ENCODE data around the gene SLC27A1.
A peak's percentile ranks its signal among the peaks of the same experiment; 100 is the strongest.

Gene SLC27A1

DNA sequence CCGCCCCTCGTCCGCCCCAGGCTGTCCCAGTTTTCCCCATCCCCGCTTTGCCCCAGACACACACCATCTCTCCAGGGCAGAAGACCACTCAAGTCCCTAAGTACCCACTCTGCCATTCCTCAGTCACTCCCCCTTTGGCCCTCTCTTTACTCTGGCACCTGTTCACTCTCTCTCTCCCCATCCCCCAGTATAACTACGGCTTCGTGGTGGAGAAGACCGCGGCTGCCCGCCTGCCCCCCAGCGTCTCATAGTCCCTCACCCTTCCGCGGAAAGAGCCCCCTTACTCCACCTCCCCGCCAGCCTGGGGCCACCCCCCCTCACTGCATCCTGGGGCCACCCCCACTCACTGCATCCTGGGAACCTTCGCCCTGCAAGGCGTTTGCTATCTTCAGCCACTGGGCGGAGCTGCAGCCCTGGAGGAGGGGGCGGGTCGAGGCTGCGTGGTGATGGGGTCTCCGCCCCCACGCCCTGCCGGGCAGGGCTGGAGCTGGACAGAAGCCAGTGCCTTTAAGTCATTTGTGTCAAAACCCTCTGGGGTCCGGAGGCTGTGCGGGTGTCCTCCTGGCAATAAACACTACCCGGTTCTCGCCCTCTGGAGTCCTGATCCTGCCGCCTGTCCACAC is 45.5 kb upstream of the SLC27A1 start:
- peak; percentile 76 for DNase-seq (ENCODE audit: low spot score)
- peak overlapping the region; percentile 54 for H3K4me2 ChIP-seq (ENCODE audit: insufficient read depth, low read length, poor library complexity, severe bottlenecking)
- H2BK12ac ChIP-seq (ENCODE audit: low read length) = peak overlapping the region; percentile 73
- no peaks in the 10 kb centered on the region for H3K27me3 ChIP-seq (ENCODE audit: control insufficient read depth in 3 of 3, insufficient read depth in 3 of 3, low read depth in 1 of 3, low read length in 3 of 3)
- H2BK5ac ChIP-seq (ENCODE audit: low read length) = peak overlapping the region; percentile 75
- H2BK15ac ChIP-seq (ENCODE audit: low read length) = peak overlapping the region; percentile 58
- H2AFZ ChIP-seq (ENCODE audit: low read length) = peak overlapping the region; percentile 83
- H3K14ac ChIP-seq (ENCODE audit: low read length) = peak overlapping the region; percentile 38
- no peak overlapping the region for H3K4ac ChIP-seq (ENCODE audit: low read length)
- peak overlapping the region in 1 of 2 donors; percentile 29 for H3K4me3 ChIP-seq (ENCODE audit: low read length in 2 of 2)
- WGBS, 2 donors (ENCODE audit: extremely low coverage in 2 of 2, insufficient read length in 2 of 2, insufficient replicate concordance in 1 of 2) = no CpG with 5 or more reads among the region's 27 CpGs
- H3K18ac ChIP-seq (ENCODE audit: low read length) = peak overlapping the region; percentile 85
- peaks cover 2 to 4% of the 10 kb centered on the region in 2 donors for H3K36me3 ChIP-seq (replicated peaks in 1 of 2; ENCODE audit: control insufficient read depth in 2 of 2, insufficient read depth in 2 of 2, low read length in 2 of 2)
- no peak overlapping the region for H4K91ac ChIP-seq (ENCODE audit: low read depth, low read length, poor library complexity)
- H2BK120ac ChIP-seq (ENCODE audit: low read depth, low read length) = no peak overlapping the region
- H3K27ac ChIP-seq (replicated peaks; ENCODE audit: low read length) = peak overlapping the region; percentile 24
- peak overlapping the region; percentile 95 for H2AK5ac ChIP-seq (ENCODE audit: low read depth, low read length)
- H3K4me1 ChIP-seq (ENCODE audit: control insufficient read depth in 2 of 2, insufficient read depth in 1 of 2, low read depth in 1 of 2, low read length in 2 of 2) = peaks cover 6 to 12% of the 10 kb centered on the region in 2 donors
- peaks cover 4% of the 10 kb centered on the region for H3K79me1 ChIP-seq (ENCODE audit: low read depth, low read length)
- no peak overlapping the region for H3K23ac ChIP-seq (ENCODE audit: low read depth, low read length, poor library complexity)
- peak overlapping the region; percentile 70 for H3K9ac ChIP-seq (ENCODE audit: low read depth, low read length, poor library complexity)
- H3K9me3 ChIP-seq (replicated peaks in 1 of 2; ENCODE audit: control insufficient read depth in 2 of 2, insufficient read depth in 1 of 2, low read depth in 1 of 2, low read length in 2 of 2) = no peaks in the 10 kb centered on the region
- H4K8ac ChIP-seq (ENCODE audit: low read depth, low read length) = no peak overlapping the region

DNA sequence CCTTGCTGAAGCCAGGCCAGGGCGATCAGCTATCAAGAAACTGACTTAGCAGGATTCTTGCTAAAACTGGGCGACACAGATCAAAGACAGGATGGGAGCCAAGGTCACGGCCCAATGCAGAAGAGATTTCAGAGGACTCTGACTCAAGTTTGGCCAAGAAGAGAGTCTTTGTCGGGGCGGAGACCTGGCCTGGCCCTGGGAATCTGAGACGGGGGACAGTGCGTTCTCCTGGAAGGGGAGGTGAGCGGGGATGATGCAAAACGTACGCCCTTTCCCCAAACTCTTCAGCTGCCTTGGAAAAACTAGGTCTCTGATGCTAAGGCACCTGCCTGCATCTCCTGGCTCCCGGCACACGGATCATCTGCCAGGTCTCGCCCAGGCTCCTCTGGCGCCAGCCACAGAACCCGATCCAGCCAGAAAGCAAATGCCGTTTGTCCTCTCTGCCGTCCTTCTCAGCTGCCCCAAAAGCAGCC is 40.6 kb upstream of the SLC27A1 start:
- no peak overlapping the region for H2BK120ac ChIP-seq (ENCODE audit: low read depth, low read length)
- no peak overlapping the region for H4K91ac ChIP-seq (ENCODE audit: low read depth, low read length, poor library complexity)
- H3K9ac ChIP-seq (ENCODE audit: low read depth, low read length, poor library complexity) = no peak overlapping the region
- no peak overlapping the region for H3K4me3 ChIP-seq (ENCODE audit: low read length in 2 of 2)
- H2AK5ac ChIP-seq (ENCODE audit: low read depth, low read length) = no peak overlapping the region
- no peaks in the 10 kb centered on the region for H3K9me3 ChIP-seq (replicated peaks in 1 of 2; ENCODE audit: control insufficient read depth in 2 of 2, insufficient read depth in 1 of 2, low read depth in 1 of 2, low read length in 2 of 2)
- no peak overlapping the region for H3K4ac ChIP-seq (ENCODE audit: low read length)
- H3K4me1 ChIP-seq (ENCODE audit: control insufficient read depth in 2 of 2, insufficient read depth in 1 of 2, low read depth in 1 of 2, low read length in 2 of 2) = peaks cover 1 to 2% of the 10 kb centered on the region in 2 donors
- no peak overlapping the region for H2BK12ac ChIP-seq (ENCODE audit: low read length)
- H3K18ac ChIP-seq (ENCODE audit: low read length) = no peak overlapping the region
- no peak overlapping the region for H3K27ac ChIP-seq (replicated peaks; ENCODE audit: low read length)
- no peaks in the 10 kb centered on the region for H3K27me3 ChIP-seq (ENCODE audit: control insufficient read depth in 3 of 3, insufficient read depth in 3 of 3, low read depth in 1 of 3, low read length in 3 of 3)
- H4K8ac ChIP-seq (ENCODE audit: low read depth, low read length) = no peak overlapping the region
- no CpG with 5 or more reads among the region's 17 CpGs for WGBS, 2 donors (ENCODE audit: extremely low coverage in 2 of 2, insufficient read length in 2 of 2, insufficient replicate concordance in 1 of 2)
- H3K4me2 ChIP-seq (ENCODE audit: insufficient read depth, low read length, poor library complexity, severe bottlenecking) = no peak overlapping the region
- H3K79me1 ChIP-seq (ENCODE audit: low read depth, low read length) = no peaks in the 10 kb centered on the region
- no peak overlapping the region for H3K23ac ChIP-seq (ENCODE audit: low read depth, low read length, poor library complexity)
- no peaks in the 10 kb centered on the region for H3K36me3 ChIP-seq (replicated peaks in 1 of 2; ENCODE audit: control insufficient read depth in 2 of 2, insufficient read depth in 2 of 2, low read length in 2 of 2)
- H3K14ac ChIP-seq (ENCODE audit: low read length) = no peak overlapping the region
- no peak overlapping the region for H2BK15ac ChIP-seq (ENCODE audit: low read length)
- DNase-seq (ENCODE audit: low spot score) = no peak
- H2BK5ac ChIP-seq (ENCODE audit: low read length) = no peak overlapping the region
- no peak overlapping the region for H2AFZ ChIP-seq (ENCODE audit: low read length)

DNA sequence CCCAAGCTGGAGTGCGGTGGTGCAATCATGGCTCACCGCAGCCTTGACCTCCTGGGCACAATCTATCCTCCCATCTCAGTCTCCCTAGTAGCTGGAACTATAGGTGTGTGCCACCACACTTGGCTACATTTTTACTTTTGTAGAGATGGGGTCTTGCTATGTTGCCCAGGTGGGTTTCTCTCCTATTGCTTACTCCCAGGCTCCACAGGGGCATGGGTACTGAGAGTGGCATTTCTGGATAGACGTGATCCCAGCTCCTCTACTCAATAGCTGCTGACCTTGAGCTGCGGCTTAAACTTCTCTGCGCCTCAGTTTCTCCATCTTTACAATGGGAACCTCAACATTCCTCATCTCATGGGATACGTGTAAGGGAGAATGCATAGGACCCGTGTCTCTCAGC is 38.9 kb upstream of the SLC27A1 start:
- Histone ChIP-seq H3K4me3 (ENCODE audit: low read length in 2 of 2) (no peak overlapping the region), H4K8ac (ENCODE audit: low read depth, low read length) (no peak overlapping the region), H2AFZ (ENCODE audit: low read length) (no peak overlapping the region), H3K18ac (ENCODE audit: low read length) (no peak overlapping the region), H3K36me3 (replicated peaks in 1 of 2; ENCODE audit: control insufficient read depth in 2 of 2, insufficient read depth in 2 of 2, low read length in 2 of 2) (peaks cover 0 to 3% of the 10 kb centered on the region in 2 donors), H3K9me3 (replicated peaks in 1 of 2; ENCODE audit: control insufficient read depth in 2 of 2, insufficient read depth in 1 of 2, low read depth in 1 of 2, low read length in 2 of 2) (peaks cover 0 to 3% of the 10 kb centered on the region in 2 donors), H2AK5ac (ENCODE audit: low read depth, low read length) (no peak overlapping the region), H3K4me2 (ENCODE audit: insufficient read depth, low read length, poor library complexity, severe bottlenecking) (no peak overlapping the region), H3K4me1 (ENCODE audit: control insufficient read depth in 2 of 2, insufficient read depth in 1 of 2, low read depth in 1 of 2, low read length in 2 of 2) (no peaks in the 10 kb centered on the region), H2BK5ac (ENCODE audit: low read length) (no peak overlapping the region), H3K27me3 (ENCODE audit: control insufficient read depth in 3 of 3, insufficient read depth in 3 of 3, low read depth in 1 of 3, low read length in 3 of 3) (no peaks in the 10 kb centered on the region), H4K91ac (ENCODE audit: low read depth, low read length, poor library complexity) (no peak overlapping the region), H2BK15ac (ENCODE audit: low read length) (no peak overlapping the region), H3K27ac (replicated peaks; ENCODE audit: low read length) (no peak overlapping the region), H3K79me1 (ENCODE audit: low read depth, low read length) (peaks cover 3% of the 10 kb centered on the region), H3K4ac (ENCODE audit: low read length) (no peak overlapping the region), H2BK12ac (ENCODE audit: low read length) (no peak overlapping the region), H3K23ac (ENCODE audit: low read depth, low read length, poor library complexity) (no peak overlapping the region), H3K9ac (ENCODE audit: low read depth, low read length, poor library complexity) (no peak overlapping the region), H3K14ac (ENCODE audit: low read length) (no peak overlapping the region), H2BK120ac (ENCODE audit: low read depth, low read length) (no peak overlapping the region)
- no peak for DNase-seq (ENCODE audit: low spot score)
- no CpG with 5 or more reads among the region's 7 CpGs for WGBS, 2 donors (ENCODE audit: extremely low coverage in 2 of 2, insufficient read length in 2 of 2, insufficient replicate concordance in 1 of 2)

DNA sequence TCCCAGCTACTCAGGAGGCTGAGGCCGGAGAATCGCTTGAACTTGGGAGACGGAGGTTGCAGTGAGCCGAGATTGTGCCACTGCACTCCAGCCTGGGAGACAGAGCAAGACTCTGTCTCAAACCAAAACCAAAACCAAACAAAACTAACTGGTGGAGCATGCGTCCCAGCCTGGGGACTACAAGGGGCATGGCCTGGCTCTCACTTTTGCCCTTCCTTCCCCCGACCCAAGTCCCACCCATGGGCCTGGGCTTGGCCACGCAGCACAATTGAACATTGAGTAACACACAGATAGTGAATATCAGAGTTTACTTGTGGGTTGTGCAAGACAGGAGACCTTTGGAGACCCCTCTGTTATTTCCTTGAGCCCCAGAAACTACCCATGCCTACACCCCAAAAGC is 35.1 kb upstream of the SLC27A1 start:
- no peak overlapping the region for H2BK5ac ChIP-seq (ENCODE audit: low read length)
- no peak overlapping the region for H2AFZ ChIP-seq (ENCODE audit: low read length)
- no peak overlapping the region for H2BK15ac ChIP-seq (ENCODE audit: low read length)
- H3K18ac ChIP-seq (ENCODE audit: low read length) = no peak overlapping the region
- H3K14ac ChIP-seq (ENCODE audit: low read length) = no peak overlapping the region
- H3K4ac ChIP-seq (ENCODE audit: low read length) = no peak overlapping the region
- no peak overlapping the region for H3K27ac ChIP-seq (replicated peaks; ENCODE audit: low read length)
- H2BK120ac ChIP-seq (ENCODE audit: low read depth, low read length) = no peak overlapping the region
- H4K91ac ChIP-seq (ENCODE audit: low read depth, low read length, poor library complexity) = no peak overlapping the region
- no peaks in the 10 kb centered on the region for H3K4me1 ChIP-seq (ENCODE audit: control insufficient read depth in 2 of 2, insufficient read depth in 1 of 2, low read depth in 1 of 2, low read length in 2 of 2)
- WGBS, 2 donors (ENCODE audit: extremely low coverage in 2 of 2, insufficient read length in 2 of 2, insufficient replicate concordance in 1 of 2) = no CpG with 5 or more reads among the region's 7 CpGs
- H3K36me3 ChIP-seq (replicated peaks in 1 of 2; ENCODE audit: control insufficient read depth in 2 of 2, insufficient read depth in 2 of 2, low read length in 2 of 2) = peaks cover 0 to 3% of the 10 kb centered on the region in 2 donors
- H4K8ac ChIP-seq (ENCODE audit: low read depth, low read length) = no peak overlapping the region
- H3K27me3 ChIP-seq (ENCODE audit: control insufficient read depth in 3 of 3, insufficient read depth in 3 of 3, low read depth in 1 of 3, low read length in 3 of 3) = no peaks in the 10 kb centered on the region
- peaks cover 3% of the 10 kb centered on the region for H3K79me1 ChIP-seq (ENCODE audit: low read depth, low read length)
- H3K4me2 ChIP-seq (ENCODE audit: insufficient read depth, low read length, poor library complexity, severe bottlenecking) = no peak overlapping the region
- DNase-seq (ENCODE audit: low spot score) = no peak
- no peak overlapping the region for H2BK12ac ChIP-seq (ENCODE audit: low read length)
- H2AK5ac ChIP-seq (ENCODE audit: low read depth, low read length) = no peak overlapping the region
- H3K23ac ChIP-seq (ENCODE audit: low read depth, low read length, poor library complexity) = peak overlapping the region; percentile 51
- peaks cover 0 to 3% of the 10 kb centered on the region in 2 donors for H3K9me3 ChIP-seq (replicated peaks in 1 of 2; ENCODE audit: control insufficient read depth in 2 of 2, insufficient read depth in 1 of 2, low read depth in 1 of 2, low read length in 2 of 2)
- no peak overlapping the region for H3K4me3 ChIP-seq (ENCODE audit: low read length in 2 of 2)
- H3K9ac ChIP-seq (ENCODE audit: low read depth, low read length, poor library complexity) = no peak overlapping the region

All from neuronal stem cell (in vitro differentiated cells).